H9 (cell line): ENCODE results near the gene HAO1. TPM values are rescaled to one million over a fixed set of nuclear protein-coding genes. Genes with fewer than 3 reads are reported as not detected.

Experiments used
- DNase-seq: peaks from one replicate; pipeline ENCODE4 v3.0.0-alpha.2; 2017
- H2AFZ ChIP-seq: one replicate; pipeline ENCODE4 v1.6.1; 2013; ENCODE audit warnings: mild to moderate bottlenecking, low read length, control low read depth, moderate library complexity
- H2AK5ac ChIP-seq: 2 replicates; pipeline ENCODE4 v1.6.1; 2013; ENCODE audit warnings: low read length, control low read depth, mixed read lengths; ENCODE audit not compliant: insufficient read length
- H2BK120ac ChIP-seq: one replicate; pipeline ENCODE4 v1.6.1; 2013; ENCODE audit warnings: low read depth, mild to moderate bottlenecking, low read length, control low read depth, inconsistent platforms; ENCODE audit not compliant: poor library complexity, severe bottlenecking
- H2BK12ac ChIP-seq: 2 replicates; pipeline ENCODE4 v1.6.1; 2013; ENCODE audit warnings: low read length, control low read depth, mixed read lengths, low read depth; ENCODE audit not compliant: insufficient read length
- H2BK15ac ChIP-seq: 2 replicates; pipeline ENCODE4 v1.6.1; 2013; ENCODE audit warnings: low read depth, low read length, control low read depth
- H2BK20ac ChIP-seq: one replicate; pipeline ENCODE4 v1.6.1; 2013; ENCODE audit warnings: low read depth, mild to moderate bottlenecking, low read length, control low read depth, inconsistent platforms; ENCODE audit not compliant: poor library complexity, severe bottlenecking
- H2BK5ac ChIP-seq: 2 replicates; pipeline ENCODE4 v1.6.1; 2013; ENCODE audit warnings: low read length, control low read depth, mixed read lengths; ENCODE audit not compliant: insufficient read length
- H3K14ac ChIP-seq: 2 replicates; pipeline ENCODE4 v1.6.1; 2013; ENCODE audit warnings: low read length, control low read depth; ENCODE audit not compliant: insufficient read depth
- H3K18ac ChIP-seq: 2 replicates; pipeline ENCODE4 v1.6.1; 2013; ENCODE audit warnings: low read depth, mild to moderate bottlenecking, mixed read lengths, low read length, control low read depth; ENCODE audit not compliant: insufficient read length
- H3K23ac ChIP-seq: 2 replicates; pipeline ENCODE4 v1.6.1; 2013; ENCODE audit warnings: low read length, control low read depth, mixed read lengths, low read depth; ENCODE audit not compliant: insufficient read length
- H3K23me2 ChIP-seq: 2 replicates; pipeline ENCODE4 v1.6.1; 2013; ENCODE audit warnings: low read depth, mild to moderate bottlenecking, mixed read lengths, low read length, control low read depth; ENCODE audit not compliant: insufficient read length, poor library complexity, severe bottlenecking
- H3K27ac ChIP-seq: 2 replicates; pipeline ENCODE4 v1.5.1; 2013; ENCODE audit warnings: low read length, control low read depth, mixed read lengths, low read depth; ENCODE audit not compliant: insufficient read length
- H3K27me3 ChIP-seq: 2 replicates; pipeline ENCODE4 v1.6.1; 2013; ENCODE audit warnings: low read length, control low read depth, inconsistent platforms; ENCODE audit not compliant: insufficient read depth
- H3K4ac ChIP-seq: 2 replicates; pipeline ENCODE4 v1.6.1; 2013; ENCODE audit warnings: low read depth, mild to moderate bottlenecking, control low read depth, inconsistent platforms, low read length, moderate library complexity
- H3K4me1 ChIP-seq: 2 replicates; pipeline ENCODE4 v1.6.1; 2013; ENCODE audit warnings: low read length, control low read depth, inconsistent platforms; ENCODE audit not compliant: insufficient read depth
- H3K4me2 ChIP-seq: 2 replicates; pipeline ENCODE4 v1.6.1; 2013; ENCODE audit warnings: low read length, control low read depth, mixed read lengths; ENCODE audit not compliant: insufficient read length, insufficient read depth
- H3K56ac ChIP-seq: 2 replicates; pipeline ENCODE4 v1.6.1; 2013; ENCODE audit warnings: low read depth, mild to moderate bottlenecking, mixed read lengths, low read length, control low read depth; ENCODE audit not compliant: insufficient read length
- H3K79me1 ChIP-seq: 2 replicates; pipeline ENCODE4 v1.6.1; 2013; ENCODE audit warnings: low read depth, mild to moderate bottlenecking, moderate library complexity, low read length, control low read depth, inconsistent platforms; ENCODE audit not compliant: insufficient read depth, poor library complexity, severe bottlenecking
- H3K79me2 ChIP-seq: 2 replicates; pipeline ENCODE4 v1.6.1; 2013; ENCODE audit warnings: low read length, control low read depth, inconsistent platforms; ENCODE audit not compliant: insufficient read depth
- H3K9ac ChIP-seq: 2 replicates; pipeline ENCODE4 v1.6.1; 2013; ENCODE audit warnings: low read length, control low read depth, mixed read lengths; ENCODE audit not compliant: insufficient read length; ENCODE audit errors: extremely low read depth
- H3K9me3 ChIP-seq: one replicate; pipeline ENCODE4 v1.6.1; 2013; ENCODE audit warnings: low read depth, low read length, inconsistent platforms; ENCODE audit not compliant: control insufficient read depth
- H3T11ph ChIP-seq: one replicate; pipeline ENCODE4 v1.6.1; 2013; ENCODE audit warnings: mild to moderate bottlenecking, low read length, control low read depth, inconsistent platforms
- H4K20me1 ChIP-seq: one replicate; pipeline ENCODE4 v1.6.1; 2013; ENCODE audit not compliant: control insufficient read depth, insufficient read length, insufficient read depth
- H4K5ac ChIP-seq: 2 replicates; pipeline ENCODE4 v1.6.1; 2013; ENCODE audit warnings: low read depth, mild to moderate bottlenecking, mixed read lengths, low read length, control low read depth; ENCODE audit not compliant: insufficient read length
- H4K8ac ChIP-seq: replicated peaks from 2 replicates; pipeline ENCODE4 v1.6.1; 2013; ENCODE audit warnings: low read length, control low read depth, mixed read lengths, low read depth; ENCODE audit not compliant: insufficient read length
- H4K91ac ChIP-seq: 2 replicates; pipeline ENCODE4 v1.6.1; 2013; ENCODE audit warnings: low read depth, mild to moderate bottlenecking, moderate library complexity, mixed read lengths, low read length, control low read depth; ENCODE audit not compliant: insufficient read length
- H3K27ac Mint-ChIP-seq, 3 experiments: 2 replicates in 2 of 3; 3 replicates in 1 of 3; pipeline ENCODE4 v1.8.0; 2020 to 2021; ENCODE audit warnings: mixed read lengths in 3 of 3, mild to moderate bottlenecking in 1 of 3, moderate library complexity in 1 of 3
- H3K27me3 Mint-ChIP-seq: 2 replicates; pipeline ENCODE4 v1.8.0; 2021; ENCODE audit warnings: low read depth, mild to moderate bottlenecking, moderate library complexity, mixed read lengths
- H3K36me3 Mint-ChIP-seq, 3 experiments: 2 replicates in 2 of 3; 3 replicates in 1 of 3; pipeline ENCODE4 v1.8.0; 2020 to 2021; ENCODE audit warnings: low read depth in 3 of 3, mixed read lengths in 3 of 3; ENCODE audit not compliant: insufficient read depth in 1 of 3
- H3K4me1 Mint-ChIP-seq, 2 experiments: 2 replicates each; pipeline ENCODE4 v1.8.0; 2020; ENCODE audit warnings: mixed read lengths in 2 of 2
- H3K4me3 Mint-ChIP-seq, 2 experiments: 2 replicates in 1 of 2; 3 replicates in 1 of 2; pipeline ENCODE4 v1.8.0; 2020 to 2021; ENCODE audit warnings: mild to moderate bottlenecking in 2 of 2, mixed read lengths in 2 of 2, moderate library complexity in 1 of 2
- H3K9me3 Mint-ChIP-seq, 2 experiments: 2 replicates in 1 of 2; 3 replicates in 1 of 2; pipeline ENCODE4 v1.8.0; 2020; ENCODE audit warnings: mild to moderate bottlenecking in 2 of 2, mixed read lengths in 2 of 2, moderate library complexity in 1 of 2
- WGBS: extraction: QIAGEN DNeasy Blood & Tissue Kit; methylation state at CpG from one replicate; pipeline ENCODE4 v1.1.7; 2013; ENCODE audit warnings: missing lambda C conversion rate, low lambda C conversion rate, mixed read lengths; ENCODE audit not compliant: insufficient read length; ENCODE audit errors: extremely low coverage; 5-methylcytosine and 5-hydroxymethylcytosine counted together
- total RNA-seq: library from RNA; stranded (reverse); gene quantifications from 2 replicates; pipeline ENCODE4 v1.2.1, GENCODE V29; 2021
- TF ChIP-seq, protein P1 (sequence below): fragments of 200-600 bp; sonication (generic); conservative IDR thresholded peaks from 3 replicates; pipeline ENCODE4 v1.8.0; 2021; ENCODE audit warnings: antibody characterized with exemption, mild to moderate bottlenecking

HAO1 gene
- total RNA-seq, 1 experiment from 2014 or later = not detected

GRCh38 chr20:7989379-7989778, 49.1 kb upstream of the HAO1 start:
- H3K56ac ChIP-seq = no peak overlapping the region
- H2BK120ac ChIP-seq = no peak overlapping the region
- peaks cover 8 to 12% (median 9%) of the 10 kb centered on the region in 3 experiments for H3K36me3 Mint-ChIP-seq
- H3K79me2 ChIP-seq = no peaks in the 10 kb centered on the region
- H3K9me3 ChIP-seq = no peaks in the 10 kb centered on the region
- no peak for DNase-seq
- H3K23ac ChIP-seq = no peak overlapping the region
- peaks cover 5% of the 10 kb centered on the region in 2 experiments for H3K4me1 Mint-ChIP-seq
- no peak overlapping the region for H3K4me3 Mint-ChIP-seq
- H3K4me1 ChIP-seq = no peaks in the 10 kb centered on the region
- no peak overlapping the region for H2AFZ ChIP-seq
- H2BK12ac ChIP-seq = no peak overlapping the region
- H3K27ac Mint-ChIP-seq = no peak overlapping the region
- H4K20me1 ChIP-seq = no peaks in the 10 kb centered on the region
- no peak overlapping the region for H3K14ac ChIP-seq
- H3K27me3 Mint-ChIP-seq = no peaks in the 10 kb centered on the region
- no peak overlapping the region for H2AK5ac ChIP-seq
- H3K9me3 Mint-ChIP-seq = peaks cover 3 to 8% of the 10 kb centered on the region in 2 experiments
- H4K8ac ChIP-seq = no peak overlapping the region
- no peak overlapping the region for H3K4me2 ChIP-seq
- no peak overlapping the region for H4K91ac ChIP-seq
- H3K18ac ChIP-seq = no peak overlapping the region
- no peak overlapping the region for H4K5ac ChIP-seq
- TF ChIP-seq, protein P1, sequence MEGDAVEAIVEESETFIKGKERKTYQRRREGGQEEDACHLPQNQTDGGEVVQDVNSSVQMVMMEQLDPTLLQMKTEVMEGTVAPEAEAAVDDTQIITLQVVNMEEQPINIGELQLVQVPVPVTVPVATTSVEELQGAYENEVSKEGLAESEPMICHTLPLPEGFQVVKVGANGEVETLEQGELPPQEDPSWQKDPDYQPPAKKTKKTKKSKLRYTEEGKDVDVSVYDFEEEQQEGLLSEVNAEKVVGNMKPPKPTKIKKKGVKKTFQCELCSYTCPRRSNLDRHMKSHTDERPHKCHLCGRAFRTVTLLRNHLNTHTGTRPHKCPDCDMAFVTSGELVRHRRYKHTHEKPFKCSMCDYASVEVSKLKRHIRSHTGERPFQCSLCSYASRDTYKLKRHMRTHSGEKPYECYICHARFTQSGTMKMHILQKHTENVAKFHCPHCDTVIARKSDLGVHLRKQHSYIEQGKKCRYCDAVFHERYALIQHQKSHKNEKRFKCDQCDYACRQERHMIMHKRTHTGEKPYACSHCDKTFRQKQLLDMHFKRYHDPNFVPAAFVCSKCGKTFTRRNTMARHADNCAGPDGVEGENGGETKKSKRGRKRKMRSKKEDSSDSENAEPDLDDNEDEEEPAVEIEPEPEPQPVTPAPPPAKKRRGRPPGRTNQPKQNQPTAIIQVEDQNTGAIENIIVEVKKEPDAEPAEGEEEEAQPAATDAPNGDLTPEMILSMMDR = peak; percentile 42; the same call in 2 of the 3 replicates
- no peak overlapping the region for H2BK20ac ChIP-seq
- no peak overlapping the region for H3K4ac ChIP-seq
- H3K23me2 ChIP-seq = no peaks in the 10 kb centered on the region
- H3K27ac ChIP-seq = no peak overlapping the region
- H2BK15ac ChIP-seq = no peak overlapping the region
- H3K9ac ChIP-seq = no peak overlapping the region
- no CpG with 5 or more reads among the region's 1 CpG for WGBS
- no peaks in the 10 kb centered on the region for H3K27me3 ChIP-seq
- H3T11ph ChIP-seq = no peak overlapping the region
- H3K79me1 ChIP-seq = no peaks in the 10 kb centered on the region
- H2BK5ac ChIP-seq = no peak overlapping the region
